HG03060 (cell line): ENCODE measurements around the gene HSD17B3.
"Not testable (repeated sequence)": the region's sequence is repeated elsewhere in the genome, so short reads cannot be mapped to it uniquely, and the experiment has no call there.

ENCODE experiments used
- ATAC-seq: cut with Tn5 transposase; IDR thresholded peaks from one replicate; pipeline ENCODE4 v1.9.1; 2021; ENCODE audit warnings: low read depth, moderate number of reproducible peaks; ENCODE audit not compliant: unreplicated experiment

The HSD17B3 gene

GRCh38 chr9:96241391-96241809 lies 60.6 kb downstream of the HSD17B3 start:
- ATAC-seq = no peak

DNA sequence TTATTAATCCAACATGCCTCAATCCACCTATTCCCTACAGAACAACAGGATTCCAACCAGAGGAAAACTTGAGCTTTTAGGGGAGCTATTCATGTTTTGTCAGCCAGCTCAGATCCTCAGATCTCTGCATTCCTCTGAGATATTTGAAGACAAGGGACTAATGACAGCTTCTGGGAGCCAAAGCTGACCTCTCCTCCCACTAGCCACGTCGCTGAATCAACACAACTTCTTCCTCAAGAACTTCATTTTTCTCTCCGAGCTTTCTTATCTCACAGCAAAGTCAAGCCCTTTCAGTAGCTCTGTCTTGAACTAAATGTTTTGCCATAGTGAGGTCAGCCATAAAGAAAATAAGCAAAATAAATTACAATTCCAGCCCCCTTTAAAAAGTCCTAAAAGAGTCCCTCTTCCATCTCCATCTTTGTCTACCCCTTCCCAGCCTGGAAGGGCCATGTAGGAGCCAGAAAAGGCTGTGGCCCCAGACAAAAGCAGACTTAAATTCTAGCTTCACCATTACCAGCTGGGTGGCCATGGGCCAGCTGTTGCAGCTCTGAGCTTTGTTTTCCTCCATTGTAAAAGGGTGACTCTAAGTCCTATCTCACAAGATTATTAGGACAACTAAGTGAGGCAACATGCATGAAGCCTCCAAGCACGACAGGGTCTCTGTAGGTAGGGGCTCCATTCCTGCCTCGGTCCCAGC lies 65.0 kb downstream of the HSD17B3 start:
- no peak for ATAC-seq

DNA sequence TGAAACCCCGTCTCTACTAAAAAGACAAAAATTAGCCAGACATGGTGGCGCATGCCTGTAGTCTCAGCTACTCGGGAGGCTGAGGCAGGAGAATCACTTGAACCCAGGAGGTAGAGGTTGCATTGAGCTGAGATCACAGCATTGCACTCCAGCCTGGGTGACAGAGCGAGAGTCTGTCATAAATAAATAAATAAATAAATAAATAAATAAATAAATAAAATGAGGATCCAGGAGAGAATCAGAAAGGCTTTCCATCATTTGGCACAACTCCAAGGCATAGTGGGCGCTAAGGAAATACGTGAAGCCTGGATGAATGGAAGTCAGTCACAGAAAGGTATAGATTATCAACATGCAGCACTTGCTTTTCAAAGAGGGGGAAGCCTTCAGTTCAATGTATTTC lies 65.6 kb downstream of the HSD17B3 start:
- ATAC-seq = not testable (repeated sequence)

- ATAC-seq = no peak
Observed at GRCh38 chr9:96232539-96233241, 69.3 kb downstream of the HSD17B3 start.

- no peak for ATAC-seq
Observed at GRCh38 chr9:96232164-96232538, 69.8 kb downstream of the HSD17B3 start.

- ATAC-seq = no peak
Observed at GRCh38 chr9:96230002-96230401, 72.0 kb downstream of the HSD17B3 start.

GRCh38 chr9:96222132-96222531 lies 79.8 kb downstream of the HSD17B3 start:
- ATAC-seq = no peak

DNA sequence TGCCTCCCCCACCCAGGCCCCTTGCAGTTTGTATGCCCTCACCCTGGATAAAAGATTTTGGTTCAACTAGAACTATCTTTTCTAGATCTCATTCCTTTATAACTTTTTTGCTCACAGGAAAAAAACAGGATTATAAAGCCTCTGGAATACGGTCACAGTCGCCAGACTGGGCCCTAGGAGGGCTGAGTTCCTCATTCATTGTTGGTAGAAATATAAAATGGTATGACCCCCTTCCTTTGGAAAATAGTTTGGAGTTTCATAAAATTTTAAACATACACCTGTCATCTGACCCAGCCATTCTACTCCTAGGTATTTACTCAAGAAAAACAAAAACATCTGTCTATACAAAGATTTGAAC lies 82.1 kb downstream of the HSD17B3 start:
- ATAC-seq = no peak

GRCh38 chr9:96219026-96219899 lies 82.7 kb downstream of the HSD17B3 start:
- ATAC-seq = no peak

- ATAC-seq = no peak
Observed at GRCh38 chr9:96217754-96218693, 84.0 kb downstream of the HSD17B3 start.

DNA sequence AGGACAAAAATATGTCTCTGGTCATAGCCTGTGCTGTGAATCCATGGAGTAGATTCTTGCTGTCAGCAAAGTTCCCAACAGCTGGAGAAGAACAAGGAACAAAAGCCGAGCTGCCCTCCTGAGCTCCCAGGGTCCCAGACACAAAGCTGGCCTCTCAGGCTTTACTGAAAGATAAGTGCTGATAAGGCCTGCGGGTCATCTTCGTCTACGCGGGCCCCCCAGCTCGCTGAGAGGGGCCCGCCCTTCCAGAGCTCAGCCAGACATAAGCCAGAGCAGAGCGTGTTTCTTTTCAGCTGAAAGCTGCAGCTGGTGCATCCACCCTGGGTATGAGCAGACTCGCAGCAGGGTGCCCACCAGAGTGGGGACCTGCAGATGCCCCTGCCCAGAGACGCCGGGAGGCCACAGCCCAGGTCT lies 84.7 kb downstream of the HSD17B3 start:
- no peak for ATAC-seq

GRCh38 chr9:96216583-96216982 lies 85.4 kb downstream of the HSD17B3 start:
- no peak for ATAC-seq

DNA sequence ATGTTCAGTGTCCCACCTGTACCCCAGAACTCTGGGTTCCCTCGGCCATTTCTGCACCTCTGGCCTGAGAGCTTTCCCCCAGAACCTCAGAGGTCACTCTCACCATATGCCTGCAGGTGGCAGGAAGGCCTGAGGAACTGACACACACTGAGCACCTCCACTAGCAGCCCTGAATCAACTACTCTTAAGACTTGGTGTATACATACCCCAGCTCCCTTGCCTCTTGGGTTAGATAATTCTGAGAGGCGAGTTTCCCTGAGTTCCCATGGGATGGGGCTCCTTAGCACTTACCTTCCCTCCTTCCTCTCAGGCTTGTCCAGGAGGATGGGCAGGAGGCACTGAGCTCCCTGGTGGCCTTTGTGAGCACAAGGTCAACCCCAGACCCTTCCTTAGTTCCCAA lies 86.1 kb downstream of the HSD17B3 start:
- no peak for ATAC-seq

DNA sequence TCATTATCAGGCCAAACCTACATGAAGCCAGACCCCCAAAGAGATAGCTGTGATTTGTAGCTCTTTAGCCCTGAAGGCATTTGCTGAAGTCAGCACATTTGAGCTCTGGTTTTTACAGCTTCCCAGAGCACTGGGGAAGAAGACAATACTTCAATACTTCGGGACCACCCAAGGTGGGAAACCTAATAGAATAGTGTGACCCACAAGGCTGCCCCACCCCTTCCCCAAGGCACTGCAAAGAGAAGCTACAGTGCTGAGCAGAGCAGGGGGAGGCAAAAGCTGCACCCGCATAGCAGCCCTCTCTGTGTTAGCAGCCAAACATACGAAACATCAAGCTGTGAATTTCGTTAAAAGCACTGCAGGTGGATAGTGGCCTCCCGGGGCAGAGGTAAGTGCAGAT lies 87.3 kb downstream of the HSD17B3 start:
- no peak for ATAC-seq

GRCh38 chr9:96209407-96210271 lies 92.3 kb downstream of the HSD17B3 start:
- no peak for ATAC-seq

- ATAC-seq = no peak
Observed at GRCh38 chr9:96206156-96206751, 95.7 kb downstream of the HSD17B3 start.

- ATAC-seq = no peak
Observed at GRCh38 chr9:96204853-96205252, 97.1 kb downstream of the HSD17B3 start.

GRCh38 chr9:96203867-96204501 lies 98.0 kb downstream of the HSD17B3 start:
- no peak for ATAC-seq
